ENCODE data around the gene NR5A2. TPM values are rescaled to one million over a fixed set of nuclear protein-coding genes. Genes with fewer than 3 reads are reported as not detected.

The NR5A2 gene
- total RNA-seq, 2 donors from 2014 or later: 0.44 to 0.63 TPM

- H3K4me3 ChIP-seq: no peak overlapping the region
- H3K4me1 ChIP-seq: no peaks in the 10 kb centered on the region
- no peaks in the 10 kb centered on the region for H3K9me3 ChIP-seq
- no peaks in the 10 kb centered on the region for H3K27me3 ChIP-seq
- no peak for TF ChIP-seq CTCF (IDR thresholded peaks at IDR 0.05)
- DNase-seq (ENCODE audit: low spot score): no peak
- H3K27ac ChIP-seq: no peak overlapping the region
- no peaks in the 10 kb centered on the region for H3K36me3 ChIP-seq
Measured at GRCh38 chr1:200162877-200163276, 135.4 kb downstream of the NR5A2 start.

- no peaks in the 10 kb centered on the region for H3K4me1 ChIP-seq
- no peak overlapping the region for H3K27ac ChIP-seq
- H3K36me3 ChIP-seq: no peaks in the 10 kb centered on the region
- H3K27me3 ChIP-seq: no peaks in the 10 kb centered on the region
- H3K9me3 ChIP-seq: no peaks in the 10 kb centered on the region
- TF ChIP-seq CTCF (IDR thresholded peaks at IDR 0.05): no peak
- DNase-seq (ENCODE audit: low spot score): no peak
- no peak overlapping the region for H3K4me3 ChIP-seq
Measured at GRCh38 chr1:200163911-200164310, 136.4 kb downstream of the NR5A2 start.

GRCh38 chr1:200165493-200166220, 138.1 kb downstream of the NR5A2 start:
- Histone ChIP-seq H3K27ac (no peak overlapping the region), H3K4me3 (no peak overlapping the region), H3K9me3 (no peaks in the 10 kb centered on the region), H3K4me1 (no peaks in the 10 kb centered on the region), H3K36me3 (no peaks in the 10 kb centered on the region), H3K27me3 (no peaks in the 10 kb centered on the region)
- no peak for DNase-seq (ENCODE audit: low spot score)
- TF ChIP-seq CTCF (IDR thresholded peaks at IDR 0.05): no peak

- Histone ChIP-seq H3K9me3 (no peaks in the 10 kb centered on the region), H3K27ac (no peak overlapping the region), H3K36me3 (no peaks in the 10 kb centered on the region), H3K4me1 (no peaks in the 10 kb centered on the region), H3K27me3 (no peaks in the 10 kb centered on the region), H3K4me3 (no peak overlapping the region)
- no peak for TF ChIP-seq CTCF (IDR thresholded peaks at IDR 0.05)
- DNase-seq (ENCODE audit: low spot score): no peak
Measured at GRCh38 chr1:200166411-200166810, 138.9 kb downstream of the NR5A2 start.

GRCh38 chr1:200168926-200169325, 141.4 kb downstream of the NR5A2 start:
- no peak for TF ChIP-seq CTCF (IDR thresholded peaks at IDR 0.05)
- Histone ChIP-seq H3K36me3 (no peaks in the 10 kb centered on the region), H3K9me3 (no peaks in the 10 kb centered on the region)

GRCh38 chr1:200172311-200172710, 144.8 kb downstream of the NR5A2 start:
- no peaks in the 10 kb centered on the region for H3K27me3 ChIP-seq
- TF ChIP-seq CTCF (IDR thresholded peaks at IDR 0.05): no peak
- H3K4me3 ChIP-seq: no peak overlapping the region
- no peaks in the 10 kb centered on the region for H3K4me1 ChIP-seq
- DNase-seq (ENCODE audit: low spot score): no peak
- no peak overlapping the region for H3K27ac ChIP-seq
- H3K36me3 ChIP-seq: no peaks in the 10 kb centered on the region
- no peaks in the 10 kb centered on the region for H3K9me3 ChIP-seq

More at GRCh38 chr1:200168926-200169325, 141.4 kb downstream of the NR5A2 start:
- no peak overlapping the region for H3K27ac ChIP-seq
- no peaks in the 10 kb centered on the region for H3K27me3 ChIP-seq
- no peaks in the 10 kb centered on the region for H3K4me1 ChIP-seq
- H3K4me3 ChIP-seq: no peak overlapping the region
- no peak for DNase-seq (ENCODE audit: low spot score)
